Activated CD4-positive, alpha-beta T cell treated with anti-CD3 and anti-CD28 coated beads, Interleukin-2, amount 50 U/mL, for 24 hours (primary cell): ENCODE results near the gene C3orf80.
"Not testable (repeated sequence)": the region's sequence is repeated elsewhere in the genome, so short reads cannot be mapped to it uniquely, and the experiment has no call there.

Source experiments
- DNase-seq, 2 donors: peaks; one replicate each; pipeline ENCODE4 v3.0.0-alpha.2; 2020; ENCODE audit warnings: low read depth in 1 of 2, low spot score in 1 of 2

Gene C3orf80

GRCh38 chr3:160210799-160211221 is 14.4 kb upstream of the C3orf80 start:
- no peak for DNase-seq

- DNase-seq: no peak
Measured at GRCh38 chr3:160213191-160213590, 12.0 kb upstream of the C3orf80 start.

DNA sequence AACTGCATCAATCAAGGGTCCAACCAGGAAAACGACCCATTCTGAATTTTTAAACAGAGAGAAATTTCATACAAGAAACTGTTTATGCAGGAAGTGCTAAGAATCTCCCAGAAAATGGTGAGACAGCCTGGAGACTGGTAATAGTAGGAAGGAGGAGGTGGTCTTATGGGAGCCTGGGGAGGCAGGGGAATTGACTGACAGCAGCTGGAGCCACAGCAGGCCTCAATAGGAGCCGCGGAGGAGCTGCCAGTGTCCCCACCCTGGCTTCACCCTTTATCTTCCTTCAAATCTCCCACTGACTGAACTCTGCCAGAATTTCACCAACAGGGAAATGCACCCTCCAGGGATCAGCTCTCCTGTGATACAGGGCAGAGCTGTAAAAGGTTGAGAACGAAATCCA is 7.5 kb upstream of the C3orf80 start:
- no peak for DNase-seq

DNA sequence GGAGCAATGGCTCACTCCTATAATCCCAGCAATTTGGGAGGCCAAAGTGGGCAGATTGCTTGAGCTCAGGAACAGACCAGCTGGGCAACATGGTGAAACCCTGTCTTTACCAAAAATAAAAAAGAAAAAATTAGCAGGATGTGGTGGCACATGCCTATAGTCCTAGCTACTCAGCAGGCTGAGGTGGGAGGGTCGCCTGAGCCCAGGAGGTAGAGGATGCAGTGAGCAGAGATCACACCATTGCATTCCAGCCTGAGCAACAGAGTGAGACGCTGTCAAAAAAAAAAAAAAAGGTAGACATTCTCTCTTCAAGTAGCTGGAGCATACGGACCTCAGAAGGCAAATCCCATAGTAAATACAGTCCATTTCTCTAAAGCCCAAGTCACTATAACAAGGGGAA is 7.1 kb upstream of the C3orf80 start:
- DNase-seq: no peak

DNA sequence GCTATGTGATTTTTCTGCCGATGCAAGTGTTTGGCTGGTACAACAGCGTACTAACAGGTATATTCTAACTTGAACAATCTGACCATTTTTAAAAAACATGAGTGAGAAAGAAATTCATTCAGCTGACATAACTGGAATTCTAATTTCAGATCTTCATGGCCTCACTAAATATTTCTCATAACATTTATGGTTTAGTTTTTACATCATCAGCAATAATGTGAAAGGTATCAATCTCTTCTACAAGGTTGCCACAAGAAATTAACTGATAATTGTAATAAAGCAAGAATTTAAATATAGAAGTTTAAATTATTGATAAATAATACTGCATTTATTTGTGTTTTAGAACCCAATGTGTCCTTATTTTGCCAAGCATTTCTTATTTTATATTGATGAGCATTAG is 5.2 kb upstream of the C3orf80 start:
- no peak for DNase-seq

DNA sequence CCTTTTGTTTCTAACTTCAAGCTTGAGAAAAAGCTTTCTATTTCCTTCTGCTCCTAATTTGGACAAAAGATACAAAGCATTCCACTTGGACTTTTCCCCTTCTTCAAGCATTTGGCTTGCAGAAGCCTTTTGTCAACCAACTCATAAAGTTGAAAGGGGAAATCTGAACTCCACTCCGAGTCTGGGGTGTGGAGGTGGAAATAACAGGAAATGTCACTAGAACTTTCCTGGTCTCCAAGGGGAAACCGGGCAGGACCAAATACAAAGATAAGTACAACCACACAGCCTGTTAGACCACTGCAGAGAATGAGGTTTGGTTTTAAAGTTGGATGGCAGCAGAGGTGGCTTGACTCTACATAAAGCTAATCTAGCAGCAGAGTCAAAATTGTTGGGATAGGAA is 4.2 kb upstream of the C3orf80 start:
- DNase-seq: no peak

DNA sequence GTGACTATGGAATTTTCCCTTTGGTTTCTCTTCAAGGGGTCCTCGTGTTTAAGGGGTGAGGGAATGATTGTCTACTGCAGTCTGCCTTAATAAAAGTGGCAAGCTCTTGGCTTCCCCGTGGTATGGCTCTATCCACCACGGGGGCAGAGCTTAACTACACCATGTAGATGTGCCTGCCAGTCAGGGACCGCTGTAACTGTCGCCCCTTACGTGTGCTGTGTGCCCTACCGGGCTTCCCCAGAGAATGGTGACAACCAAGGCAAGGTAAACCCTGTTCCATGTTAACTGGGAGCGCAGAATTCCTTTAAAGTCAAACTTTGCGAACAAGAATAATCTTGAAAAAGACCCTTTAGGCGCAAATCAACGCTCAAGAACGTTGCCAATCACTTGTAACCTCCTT is 966 bp upstream of the C3orf80 start:
- no peak for DNase-seq

GRCh38 chr3:160224811-160225175 is 429 bp upstream of the C3orf80 start:
- DNase-seq: no peak

GRCh38 chr3:160226026-160226907 is 1.0 kb downstream of the C3orf80 start:
- no peak for DNase-seq

GRCh38 chr3:160227419-160227818 is 2.2 kb downstream of the C3orf80 start:
- DNase-seq: no peak

GRCh38 chr3:160232014-160232413 is 6.8 kb downstream of the C3orf80 start:
- DNase-seq: no peak

- not testable (repeated sequence) for DNase-seq
Measured at GRCh38 chr3:160240719-160241118, 15.5 kb downstream of the C3orf80 start.

DNA sequence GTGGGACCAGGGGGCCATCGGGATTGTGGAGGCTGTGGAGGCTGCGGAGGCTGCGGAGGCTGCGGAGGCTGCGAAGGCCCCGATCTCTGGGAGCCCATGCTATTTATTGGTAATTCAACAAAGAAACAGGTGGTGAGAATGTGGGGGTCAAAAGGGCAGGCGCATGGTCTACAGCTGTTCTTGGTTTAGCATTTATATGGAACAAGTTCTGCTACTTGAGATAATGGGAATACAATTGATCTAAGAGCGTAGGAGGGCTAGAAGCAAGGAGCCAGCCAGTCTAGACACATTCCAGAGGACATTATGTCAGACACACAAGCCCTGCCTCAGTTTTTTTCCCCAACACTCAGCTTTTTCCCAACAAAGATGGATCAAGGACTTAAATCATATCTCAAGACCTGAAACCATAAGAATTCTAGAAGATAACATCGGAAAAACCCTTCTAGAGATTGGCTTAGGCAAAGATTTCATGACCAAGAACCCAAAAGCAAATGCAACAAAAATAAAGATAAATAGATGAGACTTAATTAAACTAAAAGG is 20.1 kb downstream of the C3orf80 start:
- no peak for DNase-seq

DNA sequence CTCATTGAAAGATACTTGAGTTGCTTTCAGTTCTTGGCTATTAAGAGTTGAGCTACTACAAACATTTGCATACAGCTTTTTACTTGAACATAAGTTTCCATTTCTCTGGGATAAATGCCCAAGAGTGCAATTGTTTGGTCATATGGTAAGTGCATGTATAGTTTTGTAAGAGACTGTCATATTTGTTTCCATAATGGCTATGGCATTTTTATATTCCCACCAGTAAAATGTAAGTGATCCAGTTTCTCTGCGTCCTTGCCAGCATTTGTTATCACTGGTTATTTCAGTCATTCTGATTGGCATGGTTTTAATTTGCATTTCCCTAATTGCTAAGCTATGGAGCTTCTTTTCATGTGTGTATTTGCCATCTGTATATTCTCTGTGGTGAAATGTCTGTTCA is 22.5 kb downstream of the C3orf80 start:
- DNase-seq: no peak

GRCh38 chr3:160253298-160253697 is 28.1 kb downstream of the C3orf80 start:
- DNase-seq: no peak

DNA sequence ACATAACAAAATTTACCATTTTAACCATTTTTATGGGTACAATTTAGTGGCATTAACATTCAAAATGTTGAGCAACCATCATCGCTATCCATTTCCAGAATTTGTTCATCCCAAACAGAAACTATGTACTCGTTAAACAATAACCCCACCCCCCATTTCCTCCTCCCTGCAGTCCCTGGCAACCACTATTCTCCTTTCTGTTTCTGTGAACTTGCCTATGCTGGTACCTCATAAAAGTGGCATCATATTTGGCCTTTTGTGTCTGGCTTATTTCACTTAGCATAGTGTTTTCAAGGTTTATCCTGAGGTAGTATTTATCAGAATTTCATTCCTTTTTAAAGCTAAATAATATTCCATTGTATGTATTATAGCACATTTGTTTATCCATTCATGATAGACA is 32.4 kb downstream of the C3orf80 start:
- no peak for DNase-seq

- DNase-seq: no peak
Measured at GRCh38 chr3:160259589-160259988, 34.4 kb downstream of the C3orf80 start.

GRCh38 chr3:160260587-160261270 is 35.5 kb downstream of the C3orf80 start:
- no peak for DNase-seq

GRCh38 chr3:160265088-160265487 is 39.9 kb downstream of the C3orf80 start:
- no peak for DNase-seq
